ENCODE data around the gene SEC14L5. TPM values are rescaled to one million over a fixed set of nuclear protein-coding genes. Genes with fewer than 3 reads are reported as not detected.

The SEC14L5 gene
- total and polyA plus RNA-seq, 2 of the 4 experiments (the other 2 are of a cell fraction), result 0.07 TPM; not detected in 1

DNA sequence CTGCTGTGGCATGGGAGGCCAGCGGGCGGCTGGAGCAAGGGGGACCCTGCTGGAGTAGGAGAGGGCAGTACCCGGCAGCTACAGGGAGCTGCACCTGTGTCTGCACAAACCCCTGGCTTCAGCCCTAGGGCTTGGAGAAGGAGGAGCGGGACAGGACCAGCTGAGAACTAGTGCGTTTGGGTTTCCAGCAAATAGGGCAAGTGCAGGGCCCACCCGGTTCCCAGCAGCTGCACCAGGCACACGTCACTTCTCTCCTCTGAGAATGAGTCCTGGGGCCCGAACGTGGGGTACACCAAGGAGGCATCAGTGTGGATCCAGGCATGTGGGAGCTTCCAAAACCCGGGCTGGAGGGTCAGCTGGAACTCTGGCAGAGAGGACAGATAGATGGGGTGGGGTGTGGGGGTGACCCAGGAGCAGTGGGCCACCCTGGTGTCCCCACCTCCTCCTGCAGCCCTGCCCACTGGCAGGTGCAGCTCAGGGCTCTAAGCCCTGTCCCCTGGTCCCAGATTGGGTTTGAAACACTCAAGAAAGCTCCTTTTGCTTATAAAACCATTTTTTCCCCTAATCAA lies 102.0 kb downstream of the SEC14L5 start:
- peaks cover 3% of the 10 kb centered on the region; the same call in 1 of the 2 replicates for H3K9me1 ChIP-seq (ENCODE audit: insufficient read depth, low read length)
- no peak overlapping the region for H2BK15ac ChIP-seq (ENCODE audit: low read depth, low read length)
- no peak overlapping the region for H2BK5ac ChIP-seq (ENCODE audit: low read depth, low read length, poor library complexity, severe bottlenecking)
- no peak overlapping the region for H3K4me3 ChIP-seq (ENCODE audit: insufficient read depth, low read depth, low read length)
- dilution Hi-C loops (cut with HindIII; ENCODE audit: low sequenced_read_pairs, unreplicated experiment), result no loop called here
- peaks cover 3% of the 10 kb centered on the region; the same call in 1 of the 2 replicates for H3K4me1 ChIP-seq (ENCODE audit: control insufficient read depth, insufficient read depth, low read length)
- H3K18ac ChIP-seq (ENCODE audit: low read depth, low read length), result no peak overlapping the region
- H3K56ac ChIP-seq (ENCODE audit: extremely low read depth, insufficient read depth, low read length), result no peak overlapping the region
- no peak overlapping the region for H3K9ac ChIP-seq (ENCODE audit: low read depth, low read length)
- intact Hi-C loops (cut with micrococcal nuclease), result no loop called here
- no peak overlapping the region for H2BK20ac ChIP-seq (ENCODE audit: low read depth, low read length)
- ATAC-seq (ENCODE audit: low read depth) (no peak), DNase-seq (no peak)
- H3K4ac ChIP-seq (ENCODE audit: low read depth, low read length), result no peak overlapping the region
- no peak overlapping the region for H2AK9ac ChIP-seq (replicated peaks; ENCODE audit: low read depth, low read length, poor library complexity)
- H3K27ac ChIP-seq (ENCODE audit: insufficient read depth, low read length), result no peak overlapping the region
- H3K27me3 ChIP-seq (ENCODE audit: control insufficient read depth, insufficient read depth, low read length), result peaks cover 16% of the 10 kb centered on the region
- no peaks in the 10 kb centered on the region for H3K9me3 ChIP-seq (ENCODE audit: control insufficient read depth, insufficient read depth, low read length)
- no peak overlapping the region for H2BK120ac ChIP-seq (ENCODE audit: low read depth, low read length)
- POLR2A ChIA-PET (ENCODE audit: unreplicated experiment), result interaction anchor here (0.6 to 0.7 kb wide), 2 partner anchors 27 to 249 kb away, joined by 3 to 5 read pairs; no protein-coding TSS in a partner anchor
- H4K91ac ChIP-seq (ENCODE audit: insufficient read depth, low read depth, low read length), result no peak overlapping the region
- no peak overlapping the region for H4K5ac ChIP-seq (ENCODE audit: low read depth, low read length)
- no peaks in the 10 kb centered on the region for H4K20me1 ChIP-seq (ENCODE audit: insufficient read depth, low read length)
- no peak overlapping the region for H2AK5ac ChIP-seq (ENCODE audit: low read depth, low read length)
- no peak overlapping the region for H3K14ac ChIP-seq (replicated peaks; ENCODE audit: low read depth, low read length)
- H3K79me1 ChIP-seq (ENCODE audit: low read depth in 1 of 2, low read length in 2 of 2), result no peaks in the 10 kb centered on the region
- H3K23ac ChIP-seq (ENCODE audit: low read depth, low read length), result no peak overlapping the region
- in situ Hi-C loops (cut with MboI; ENCODE audit: low sequenced_read_pairs), result no loop called here
- no peaks in the 10 kb centered on the region for H3K36me3 ChIP-seq (ENCODE audit: control insufficient read depth, insufficient read depth, low read length)
- CTCF ChIA-PET, result no interaction called here
- H3K4me2 ChIP-seq (ENCODE audit: low read depth, low read length), result no peak overlapping the region
- WGBS, 2 experiments (ENCODE audit: extremely low coverage in 2 of 2, insufficient read length in 1 of 2), result 58% methylated on average over 5 of the region's 10 CpGs; no CpG with 5 or more reads in 1 of the 2 experiments
- H2AFZ ChIP-seq (replicated peaks; ENCODE audit: low read length, poor library complexity), result no peak overlapping the region
- TF ChIP-seq MXI1 (IDR thresholded peaks at IDR 0.05; ENCODE audit: borderline replicate concordance, low read depth, low read length) (no peak), CEBPB (IDR thresholded peaks at IDR 0.05; ENCODE audit: low read depth, low read length) (no peak), CHD1 (IDR thresholded peaks at IDR 0.05; ENCODE audit: low read depth, low read length) (no peak), FOS (IDR thresholded peaks at IDR 0.05; ENCODE audit: low read depth, low read length) (no peak), POLR2A (IDR thresholded peaks at IDR 0.05; ENCODE audit: low read depth, low read length) (no peak), RCOR1 (IDR thresholded peaks at IDR 0.05; ENCODE audit: insufficient replicate concordance, low read length) (no peak), MAFK (IDR thresholded peaks at IDR 0.05; ENCODE audit: low read depth, low read length) (no peak), SMC3 (IDR thresholded peaks at IDR 0.05; ENCODE audit: low read depth, low read length) (no peak), MAZ (IDR thresholded peaks at IDR 0.05; ENCODE audit: borderline replicate concordance, low read depth, low read length) (no peak), RAD21 (IDR thresholded peaks at IDR 0.05; ENCODE audit: low read length) (no peak), BHLHE40 (IDR thresholded peaks at IDR 0.05; ENCODE audit: low read depth, low read length) (no peak), RFX5 (IDR thresholded peaks at IDR 0.05; ENCODE audit: low read depth, low read length) (no peak), NFE2L2 (IDR thresholded peaks at IDR 0.05; ENCODE audit: low read depth, low read length) (no peak)
- TF ChIP-seq, protein P1, sequence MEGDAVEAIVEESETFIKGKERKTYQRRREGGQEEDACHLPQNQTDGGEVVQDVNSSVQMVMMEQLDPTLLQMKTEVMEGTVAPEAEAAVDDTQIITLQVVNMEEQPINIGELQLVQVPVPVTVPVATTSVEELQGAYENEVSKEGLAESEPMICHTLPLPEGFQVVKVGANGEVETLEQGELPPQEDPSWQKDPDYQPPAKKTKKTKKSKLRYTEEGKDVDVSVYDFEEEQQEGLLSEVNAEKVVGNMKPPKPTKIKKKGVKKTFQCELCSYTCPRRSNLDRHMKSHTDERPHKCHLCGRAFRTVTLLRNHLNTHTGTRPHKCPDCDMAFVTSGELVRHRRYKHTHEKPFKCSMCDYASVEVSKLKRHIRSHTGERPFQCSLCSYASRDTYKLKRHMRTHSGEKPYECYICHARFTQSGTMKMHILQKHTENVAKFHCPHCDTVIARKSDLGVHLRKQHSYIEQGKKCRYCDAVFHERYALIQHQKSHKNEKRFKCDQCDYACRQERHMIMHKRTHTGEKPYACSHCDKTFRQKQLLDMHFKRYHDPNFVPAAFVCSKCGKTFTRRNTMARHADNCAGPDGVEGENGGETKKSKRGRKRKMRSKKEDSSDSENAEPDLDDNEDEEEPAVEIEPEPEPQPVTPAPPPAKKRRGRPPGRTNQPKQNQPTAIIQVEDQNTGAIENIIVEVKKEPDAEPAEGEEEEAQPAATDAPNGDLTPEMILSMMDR (conservative IDR thresholded peaks at IDR 0.05; ENCODE audit: low read depth, low read length), result no peak
- TF ChIP-seq, protein P2, sequence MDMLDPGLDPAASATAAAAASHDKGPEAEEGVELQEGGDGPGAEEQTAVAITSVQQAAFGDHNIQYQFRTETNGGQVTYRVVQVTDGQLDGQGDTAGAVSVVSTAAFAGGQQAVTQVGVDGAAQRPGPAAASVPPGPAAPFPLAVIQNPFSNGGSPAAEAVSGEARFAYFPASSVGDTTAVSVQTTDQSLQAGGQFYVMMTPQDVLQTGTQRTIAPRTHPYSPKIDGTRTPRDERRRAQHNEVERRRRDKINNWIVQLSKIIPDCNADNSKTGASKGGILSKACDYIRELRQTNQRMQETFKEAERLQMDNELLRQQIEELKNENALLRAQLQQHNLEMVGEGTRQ (IDR thresholded peaks at IDR 0.05; ENCODE audit: low read depth, low read length), result no peak
- TF ChIP-seq, protein P3, sequence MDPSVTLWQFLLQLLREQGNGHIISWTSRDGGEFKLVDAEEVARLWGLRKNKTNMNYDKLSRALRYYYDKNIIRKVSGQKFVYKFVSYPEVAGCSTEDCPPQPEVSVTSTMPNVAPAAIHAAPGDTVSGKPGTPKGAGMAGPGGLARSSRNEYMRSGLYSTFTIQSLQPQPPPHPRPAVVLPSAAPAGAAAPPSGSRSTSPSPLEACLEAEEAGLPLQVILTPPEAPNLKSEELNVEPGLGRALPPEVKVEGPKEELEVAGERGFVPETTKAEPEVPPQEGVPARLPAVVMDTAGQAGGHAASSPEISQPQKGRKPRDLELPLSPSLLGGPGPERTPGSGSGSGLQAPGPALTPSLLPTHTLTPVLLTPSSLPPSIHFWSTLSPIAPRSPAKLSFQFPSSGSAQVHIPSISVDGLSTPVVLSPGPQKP (IDR thresholded peaks at IDR 0.05; ENCODE audit: borderline replicate concordance, low read depth, low read length), result no peak
- BruUV-seq (replicated peaks), result no TSS peak
- no peak overlapping the region for H4K8ac ChIP-seq (ENCODE audit: low read depth in 2 of 2, low read length in 2 of 2)
